ENCODE data around the gene RAB3C.
A peak's percentile ranks its signal among the peaks of the same experiment; 100 is the strongest.
"Not testable (repeated sequence)": the region's sequence is repeated elsewhere in the genome, so short reads cannot be mapped to it uniquely, and the experiment has no call there.

Gene RAB3C

GRCh38 chr5:58582803-58583491 is at the start of gene RAB3C:
Gene RAB3C, plus strand, starts transcription at chr5:58583075. Its CDS starts 134 bp downstream, at chr5:58583209.
- DNase-seq = peak; percentile 61

- not testable (repeated sequence) for DNase-seq
Observed at GRCh38 chr5:58541935-58542334, 40.9 kb upstream of the RAB3C start.

- DNase-seq = no peak
Observed at GRCh38 chr5:58542709-58543108, 40.2 kb upstream of the RAB3C start.

DNA sequence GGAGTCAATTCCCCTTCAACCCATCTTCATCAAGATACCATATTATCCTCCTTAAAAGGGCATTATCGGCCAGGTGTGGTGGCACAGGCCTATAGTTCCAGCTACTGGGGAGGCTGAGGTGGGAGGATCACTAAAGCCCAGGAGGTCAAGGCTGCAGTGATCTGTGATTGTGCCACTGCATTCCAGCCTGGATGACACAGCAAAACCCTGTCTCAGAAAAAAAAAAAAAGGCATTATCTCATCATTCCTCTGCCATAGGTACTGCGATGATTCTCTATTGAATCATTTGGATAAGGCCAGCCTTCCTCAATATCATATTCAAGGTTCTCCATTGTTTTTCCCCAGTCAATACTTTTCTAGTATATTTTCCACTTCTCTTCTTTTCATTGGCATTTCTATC is 39.2 kb upstream of the RAB3C start:
- no peak for DNase-seq

DNA sequence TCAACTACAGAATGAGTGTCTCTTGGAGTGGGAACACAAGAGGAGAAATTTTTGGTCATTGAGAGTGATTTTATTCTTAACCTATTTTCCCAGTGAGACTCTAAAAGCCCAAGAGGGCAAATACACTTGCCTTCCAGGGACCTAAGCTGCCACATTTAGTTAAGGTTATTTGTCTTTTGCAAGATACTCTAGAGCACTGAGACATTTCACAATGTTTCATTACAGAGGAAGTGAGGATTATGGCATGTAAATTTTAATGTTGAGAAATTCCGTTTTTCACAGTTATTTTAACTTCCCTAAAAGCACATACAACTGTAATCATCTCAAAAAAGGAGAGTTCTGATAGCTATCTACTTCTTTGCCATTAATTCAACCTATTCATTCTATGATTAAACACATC is 38.7 kb upstream of the RAB3C start:
- no peak for DNase-seq

DNA sequence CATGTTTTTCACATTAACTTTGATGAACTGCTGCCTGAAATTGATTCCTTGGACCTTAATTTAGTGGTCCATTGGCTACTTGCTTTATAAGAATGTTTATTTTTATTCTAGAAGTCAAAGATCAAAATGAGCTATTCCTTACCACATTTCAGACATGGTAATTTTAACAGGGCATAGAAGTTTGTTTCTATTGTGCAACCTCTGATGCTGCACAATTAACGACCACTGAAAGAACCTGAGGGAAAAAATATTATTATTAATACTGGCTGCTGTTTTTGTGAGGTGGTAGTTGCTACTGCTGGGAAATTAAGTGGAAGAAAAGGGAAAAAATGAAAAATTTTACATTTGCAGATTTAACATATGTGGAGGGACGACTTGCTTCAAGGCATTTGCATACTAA is 37.9 kb upstream of the RAB3C start:
- DNase-seq = no peak

DNA sequence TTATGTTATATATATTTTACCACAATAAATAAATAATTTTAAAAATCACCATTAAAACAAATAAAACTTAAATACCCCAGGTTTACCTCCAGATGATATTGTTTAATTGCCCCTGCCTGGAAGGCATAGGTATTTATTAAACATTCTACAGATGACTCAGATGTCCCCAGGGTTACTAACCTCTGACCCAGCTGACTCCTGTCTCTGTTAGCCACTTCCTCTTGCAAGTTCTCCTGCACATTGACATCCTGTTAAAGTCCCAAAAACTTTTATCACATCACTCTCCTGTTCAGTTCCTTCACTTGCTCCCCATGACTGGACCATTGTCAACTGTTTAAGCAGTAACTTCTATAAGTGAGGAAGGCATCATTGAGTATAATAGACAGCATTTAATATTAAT is 37.0 kb upstream of the RAB3C start:
- DNase-seq = no peak

DNA sequence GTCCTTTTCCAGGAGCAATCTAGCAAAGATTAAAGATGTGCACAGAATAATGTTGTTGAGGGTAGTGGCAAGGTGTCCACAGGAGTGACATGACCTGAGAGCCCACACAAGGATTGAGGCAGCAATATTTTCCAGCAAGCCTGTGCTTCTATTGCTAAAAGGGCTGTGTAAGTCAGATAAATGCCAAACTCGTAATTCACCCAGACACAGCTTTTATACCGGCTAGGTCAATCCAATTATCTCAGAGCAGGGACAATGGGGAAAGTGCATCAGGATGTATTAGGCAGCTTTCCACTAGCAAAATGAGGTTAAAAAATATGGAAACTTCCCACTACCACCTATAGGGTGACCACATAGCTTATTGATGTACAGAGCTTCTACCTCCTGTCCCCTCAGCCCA is 34.8 kb upstream of the RAB3C start:
- no peak for DNase-seq

DNA sequence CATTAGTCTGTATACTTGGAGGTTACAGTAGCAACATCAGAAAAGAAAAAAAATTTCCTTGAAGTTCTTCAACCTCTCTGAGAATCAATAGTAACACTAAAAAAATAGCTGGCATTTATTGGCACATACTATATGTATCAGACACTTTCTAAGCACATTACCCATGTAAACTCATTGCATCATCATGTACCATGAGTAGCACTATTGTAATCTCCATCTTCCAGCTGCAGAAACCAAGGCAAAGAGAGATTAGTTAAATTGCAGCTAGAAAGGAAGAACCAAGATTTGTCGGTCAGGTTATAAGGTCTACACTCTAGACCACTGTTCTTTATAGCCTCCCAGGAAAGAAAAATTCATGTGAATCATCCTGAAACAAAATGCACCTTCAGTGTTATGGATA is 31.4 kb upstream of the RAB3C start:
- DNase-seq = no peak

DNA sequence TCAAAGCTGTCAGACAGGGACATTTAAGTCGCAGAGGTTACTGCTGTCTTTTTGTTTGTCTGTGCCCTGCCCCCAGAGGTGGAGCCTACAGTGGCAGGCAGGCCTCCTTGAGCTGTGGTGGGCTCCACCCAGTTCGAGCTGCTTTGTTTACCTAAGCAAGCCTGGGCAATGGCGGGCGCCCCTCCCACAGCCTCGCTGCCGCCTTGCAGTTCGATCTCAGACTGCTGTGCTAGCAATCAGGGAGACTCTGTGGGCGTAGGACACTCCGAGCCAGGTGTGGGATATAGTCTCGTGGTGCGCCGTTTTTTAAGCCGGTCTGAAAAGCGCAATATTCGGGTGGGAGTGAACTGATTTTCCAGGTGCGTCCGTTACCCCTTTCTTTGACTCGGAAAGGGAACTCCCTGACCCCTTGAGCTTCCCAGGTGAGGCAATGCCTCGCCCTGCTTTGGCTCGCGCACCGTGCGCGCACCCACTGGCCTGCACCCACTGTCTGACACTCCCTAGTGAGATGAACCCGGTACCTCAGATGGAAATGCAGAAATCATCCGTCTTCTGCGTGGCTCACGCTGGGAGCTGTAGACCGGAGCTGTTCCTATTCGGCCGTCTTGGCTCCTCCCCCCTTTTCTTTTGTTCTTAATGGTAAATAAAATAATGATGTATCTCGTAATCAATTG is 25.1 kb upstream of the RAB3C start:
- not testable (repeated sequence) for DNase-seq

GRCh38 chr5:58563016-58563700 is 19.7 kb upstream of the RAB3C start:
- DNase-seq = not testable (repeated sequence)

GRCh38 chr5:58564043-58564832 is 18.6 kb upstream of the RAB3C start:
- not testable (repeated sequence) for DNase-seq

- no peak for DNase-seq
Observed at GRCh38 chr5:58565033-58565432, 17.8 kb upstream of the RAB3C start.

- DNase-seq = no peak
Observed at GRCh38 chr5:58571501-58571900, 11.4 kb upstream of the RAB3C start.

- not testable (repeated sequence) for DNase-seq
Observed at GRCh38 chr5:58572973-58573372, 9.9 kb upstream of the RAB3C start.

DNA sequence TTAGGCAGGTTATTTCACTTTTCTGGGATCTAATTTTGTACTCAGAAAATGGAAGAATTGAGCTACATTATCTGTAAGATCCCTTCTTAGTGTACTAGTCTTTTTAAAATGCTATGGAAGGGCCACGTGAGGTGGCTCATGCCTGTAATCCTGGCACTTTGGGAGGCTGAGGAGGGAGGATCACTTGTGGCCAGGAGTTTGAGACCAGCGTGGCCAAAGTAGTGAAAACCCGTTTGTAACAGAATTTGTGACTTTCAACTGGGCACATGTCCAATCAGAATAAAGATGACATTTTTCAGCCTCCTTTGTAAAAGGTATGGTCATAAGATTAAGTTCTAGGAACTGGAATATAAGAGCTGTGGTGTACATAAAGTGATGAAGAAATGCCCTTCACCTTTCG is 3.1 kb upstream of the RAB3C start:
- DNase-seq = no peak

DNA sequence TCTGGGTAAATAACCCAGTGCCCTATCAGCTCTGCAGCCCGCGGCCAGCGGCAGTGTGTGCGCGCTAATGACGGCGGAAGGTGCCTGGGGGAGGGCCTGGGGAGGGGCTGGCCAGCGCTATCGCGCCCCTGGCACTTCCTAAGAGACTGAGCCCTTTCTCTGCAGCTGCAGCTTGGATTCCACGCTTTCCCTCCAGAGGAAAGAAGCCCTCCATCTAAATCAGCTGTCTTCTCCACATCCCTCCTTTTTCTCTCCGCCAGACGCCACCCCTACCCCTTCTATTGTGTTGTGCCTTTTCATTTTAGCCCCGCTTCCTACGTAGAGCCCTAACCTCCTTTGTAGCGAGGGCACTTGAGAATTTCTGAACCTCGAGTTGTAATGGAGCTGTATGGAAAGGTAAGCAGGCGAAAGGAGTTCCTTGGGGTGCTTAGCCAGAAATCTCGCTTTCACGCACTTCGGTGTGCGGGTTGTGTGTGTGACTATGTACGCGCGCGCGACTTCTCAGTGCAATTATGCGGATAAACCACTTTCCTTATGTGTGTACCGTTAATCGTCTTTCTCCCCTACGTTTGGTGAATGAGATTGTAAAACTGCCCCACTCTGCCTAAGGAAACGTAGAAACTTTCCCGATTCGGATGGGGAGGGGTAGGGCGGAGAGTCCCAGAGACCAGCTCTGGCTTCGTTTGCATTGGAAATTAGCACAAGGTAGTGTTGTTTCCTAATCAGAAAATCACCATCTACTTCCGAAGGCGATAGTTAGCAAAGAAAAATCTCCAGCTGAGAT is 664 bp upstream of the RAB3C start:
- DNase-seq = no peak

DNA sequence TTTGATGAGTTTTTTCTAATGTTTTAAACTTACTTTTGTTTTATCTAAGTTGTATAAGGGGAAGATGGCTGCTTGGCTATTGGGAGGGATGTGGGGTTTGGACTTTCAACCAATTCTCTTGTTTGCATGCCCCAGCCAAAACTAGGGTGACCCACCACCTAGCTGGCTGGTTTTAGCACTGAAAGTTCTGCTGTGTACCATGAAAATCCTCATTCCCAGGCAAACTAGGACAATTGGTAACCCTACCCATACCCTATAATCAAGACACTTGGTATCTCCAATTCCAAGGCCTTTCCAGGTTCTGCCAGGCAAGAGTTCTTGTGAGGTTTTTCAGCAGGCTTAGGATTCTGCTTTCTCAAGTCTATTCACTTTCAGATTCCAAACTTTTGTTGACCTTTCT is 13.1 kb downstream of the RAB3C start:
- DNase-seq = no peak

DNA sequence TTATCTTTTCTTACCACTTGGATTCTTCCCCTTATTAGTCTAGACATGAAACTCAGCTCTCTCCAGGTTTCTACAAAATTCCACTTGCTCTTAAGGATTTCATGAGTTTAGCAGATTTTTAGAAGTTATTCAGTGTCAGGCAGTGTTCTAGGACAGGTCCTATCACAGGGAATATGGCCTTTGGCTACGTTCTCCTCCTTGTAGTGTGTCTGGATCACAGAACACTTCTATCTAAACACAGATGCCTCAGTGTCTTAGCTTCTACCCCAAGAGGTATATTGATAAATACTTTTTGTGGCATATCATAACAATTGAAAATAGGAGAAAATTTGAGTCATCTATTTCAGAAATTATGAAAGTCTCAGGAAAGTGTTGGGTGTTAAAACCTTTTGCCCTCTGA is 15.6 kb downstream of the RAB3C start:
- no peak for DNase-seq

DNA sequence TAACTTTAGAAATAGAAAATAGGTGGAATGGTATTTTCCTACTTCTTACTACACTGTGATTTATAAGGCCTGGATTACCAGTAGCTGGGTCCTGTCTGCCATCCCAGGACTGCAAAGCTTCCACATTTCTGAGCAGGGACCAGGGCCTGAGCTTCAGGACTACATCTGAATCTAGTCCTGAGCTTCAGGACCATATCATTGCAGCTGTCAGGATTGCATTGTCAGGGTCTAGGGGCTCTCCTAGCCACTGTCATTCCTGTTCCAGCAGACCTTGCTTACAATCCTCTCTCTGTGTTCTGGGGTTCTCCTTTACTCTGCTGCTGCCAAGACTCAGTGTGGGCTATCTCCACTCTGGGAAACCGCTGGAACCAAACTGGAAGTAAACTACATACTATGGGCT is 16.3 kb downstream of the RAB3C start:
- DNase-seq = no peak

DNA sequence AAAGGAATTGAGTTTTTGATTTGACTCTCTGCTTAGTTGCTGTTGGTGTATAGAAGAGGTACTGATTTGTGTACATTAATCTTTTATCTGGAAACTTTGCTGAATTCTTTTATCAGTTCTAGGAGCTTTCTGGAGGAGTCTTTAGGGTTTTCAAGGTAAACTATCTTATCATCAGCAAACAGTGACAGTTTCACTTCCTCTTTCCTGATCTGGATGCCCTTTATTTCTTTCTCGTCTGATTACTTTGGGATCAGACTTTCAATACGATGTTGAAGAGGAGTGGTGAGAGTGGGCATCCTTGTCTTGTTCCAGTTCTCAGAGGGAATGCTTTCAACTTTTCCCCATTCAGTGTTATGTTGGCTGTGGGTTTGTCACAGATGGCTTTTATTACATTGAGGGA is 17.7 kb downstream of the RAB3C start:
- DNase-seq = not testable (repeated sequence)

- not testable (repeated sequence) for DNase-seq
Observed at GRCh38 chr5:58602889-58603288, 20.0 kb downstream of the RAB3C start.

Measured in activated CD8-positive, alpha-beta memory T cell treated with anti-CD3 and anti-CD28 coated beads for 24 hours (primary cell).